ENCODE measurements around the gene KDELR3. TPM values are rescaled to one million over a fixed set of nuclear protein-coding genes. Genes with fewer than 3 reads are reported as not detected.

Gene KDELR3
- total RNA-seq, 1 donor, result not detected

- no peak overlapping the region for H3K4me3 ChIP-seq (ENCODE audit: low read length)
- H3K27me3 ChIP-seq (ENCODE audit: insufficient read depth, low read length), result no peaks in the 10 kb centered on the region
- H3K4me1 ChIP-seq (ENCODE audit: insufficient read depth, low read length), result no peaks in the 10 kb centered on the region
- H3K9me3 ChIP-seq (ENCODE audit: low read depth, low read length), result no peaks in the 10 kb centered on the region
These were observed 36.5 kb upstream of the KDELR3 start for GRCh38 chr22:38431266-38432010.

GRCh38 chr22:38432264-38432663, 35.6 kb upstream of the KDELR3 start:
- Histone ChIP-seq H3K4me3 (ENCODE audit: low read length) (no peak overlapping the region), H3K4me1 (ENCODE audit: insufficient read depth, low read length) (no peaks in the 10 kb centered on the region), H3K9me3 (ENCODE audit: low read depth, low read length) (no peaks in the 10 kb centered on the region), H3K27me3 (ENCODE audit: insufficient read depth, low read length) (no peaks in the 10 kb centered on the region)

- Histone ChIP-seq H3K9me3 (ENCODE audit: low read depth, low read length) (no peaks in the 10 kb centered on the region), H3K4me3 (ENCODE audit: low read length) (no peak overlapping the region), H3K4me1 (ENCODE audit: insufficient read depth, low read length) (no peaks in the 10 kb centered on the region), H3K27me3 (ENCODE audit: insufficient read depth, low read length) (no peaks in the 10 kb centered on the region)
These were observed 34.0 kb upstream of the KDELR3 start for GRCh38 chr22:38433871-38434270.

- Histone ChIP-seq H3K4me1 (ENCODE audit: insufficient read depth, low read length) (no peaks in the 10 kb centered on the region), H3K9me3 (ENCODE audit: low read depth, low read length) (no peaks in the 10 kb centered on the region), H3K27me3 (ENCODE audit: insufficient read depth, low read length) (no peaks in the 10 kb centered on the region), H3K4me3 (ENCODE audit: low read length) (no peak overlapping the region)
These were observed 32.9 kb upstream of the KDELR3 start for GRCh38 chr22:38435010-38435409.

- H3K9me3 ChIP-seq (ENCODE audit: low read depth, low read length), result no peaks in the 10 kb centered on the region
- no peak overlapping the region for H3K4me3 ChIP-seq (ENCODE audit: low read length)
- H3K4me1 ChIP-seq (ENCODE audit: insufficient read depth, low read length), result no peaks in the 10 kb centered on the region
- H3K27me3 ChIP-seq (ENCODE audit: insufficient read depth, low read length), result no peaks in the 10 kb centered on the region
These were observed 31.9 kb upstream of the KDELR3 start for GRCh38 chr22:38435965-38436364.

GRCh38 chr22:38436629-38437395, 31.1 kb upstream of the KDELR3 start:
- Histone ChIP-seq H3K4me1 (ENCODE audit: insufficient read depth, low read length) (no peaks in the 10 kb centered on the region), H3K27me3 (ENCODE audit: insufficient read depth, low read length) (no peaks in the 10 kb centered on the region), H3K4me3 (ENCODE audit: low read length) (no peak overlapping the region), H3K9me3 (ENCODE audit: low read depth, low read length) (no peaks in the 10 kb centered on the region)

GRCh38 chr22:38437416-38437815, 30.5 kb upstream of the KDELR3 start:
- H3K27me3 ChIP-seq (ENCODE audit: insufficient read depth, low read length), result no peaks in the 10 kb centered on the region
- no peak overlapping the region for H3K4me3 ChIP-seq (ENCODE audit: low read length)
- no peaks in the 10 kb centered on the region for H3K9me3 ChIP-seq (ENCODE audit: low read depth, low read length)
- H3K4me1 ChIP-seq (ENCODE audit: insufficient read depth, low read length), result no peaks in the 10 kb centered on the region

GRCh38 chr22:38440747-38441350, 27.0 kb upstream of the KDELR3 start:
- no peaks in the 10 kb centered on the region for H3K4me1 ChIP-seq (ENCODE audit: insufficient read depth, low read length)
- H3K4me3 ChIP-seq (ENCODE audit: low read length), result no peak overlapping the region
- no peaks in the 10 kb centered on the region for H3K9me3 ChIP-seq (ENCODE audit: low read depth, low read length)
- no peaks in the 10 kb centered on the region for H3K27me3 ChIP-seq (ENCODE audit: insufficient read depth, low read length)

- Histone ChIP-seq H3K4me1 (ENCODE audit: insufficient read depth, low read length) (no peaks in the 10 kb centered on the region), H3K9me3 (ENCODE audit: low read depth, low read length) (no peaks in the 10 kb centered on the region), H3K4me3 (ENCODE audit: low read length) (no peak overlapping the region), H3K27me3 (ENCODE audit: insufficient read depth, low read length) (no peaks in the 10 kb centered on the region)
These were observed 26.1 kb upstream of the KDELR3 start for GRCh38 chr22:38441620-38442287.

GRCh38 chr22:38442967-38443627, 24.8 kb upstream of the KDELR3 start:
- Histone ChIP-seq H3K4me1 (ENCODE audit: insufficient read depth, low read length) (no peaks in the 10 kb centered on the region), H3K4me3 (ENCODE audit: low read length) (no peak overlapping the region), H3K9me3 (ENCODE audit: low read depth, low read length) (no peaks in the 10 kb centered on the region), H3K27me3 (ENCODE audit: insufficient read depth, low read length) (no peaks in the 10 kb centered on the region)

- no peak overlapping the region for H3K4me3 ChIP-seq (ENCODE audit: low read length)
- H3K4me1 ChIP-seq (ENCODE audit: insufficient read depth, low read length), result no peaks in the 10 kb centered on the region
- no peaks in the 10 kb centered on the region for H3K27me3 ChIP-seq (ENCODE audit: insufficient read depth, low read length)
- H3K9me3 ChIP-seq (ENCODE audit: low read depth, low read length), result no peaks in the 10 kb centered on the region
These were observed 24.0 kb upstream of the KDELR3 start for GRCh38 chr22:38443628-38444521.

- Histone ChIP-seq H3K4me3 (ENCODE audit: low read length) (no peak overlapping the region), H3K27me3 (ENCODE audit: insufficient read depth, low read length) (no peaks in the 10 kb centered on the region), H3K4me1 (ENCODE audit: insufficient read depth, low read length) (no peaks in the 10 kb centered on the region), H3K9me3 (ENCODE audit: low read depth, low read length) (no peaks in the 10 kb centered on the region)
These were observed 23.1 kb upstream of the KDELR3 start for GRCh38 chr22:38444783-38445182.

GRCh38 chr22:38446018-38446601, 21.8 kb upstream of the KDELR3 start:
- Histone ChIP-seq H3K4me3 (ENCODE audit: low read length) (no peak overlapping the region), H3K4me1 (ENCODE audit: insufficient read depth, low read length) (no peaks in the 10 kb centered on the region), H3K9me3 (ENCODE audit: low read depth, low read length) (no peaks in the 10 kb centered on the region), H3K27me3 (ENCODE audit: insufficient read depth, low read length) (peaks cover 3% of the 10 kb centered on the region)
